Stimulated activated CD4-positive, alpha-beta T cell treated with anti-CD3 and anti-CD28 coated beads, Interleukin-15, amount 100 ng/mL, for 1 hour (primary cell): ENCODE data around the gene SLC38A4.

Experiments used
- DNase-seq, 2 donors: peaks; one replicate each; pipeline ENCODE4 v3.0.0-alpha.2; 2020; ENCODE audit warnings: low read depth in 1 of 2, low spot score in 1 of 2

Gene SLC38A4

GRCh38 chr12:46814143-46814542 lies 11.7 kb downstream of the SLC38A4 start:
- no peak for DNase-seq

- no peak for DNase-seq
Measured at GRCh38 chr12:46811185-46811584, 14.6 kb downstream of the SLC38A4 start.

- DNase-seq = no peak
Measured at GRCh38 chr12:46808955-46809697, 16.7 kb downstream of the SLC38A4 start.

DNA sequence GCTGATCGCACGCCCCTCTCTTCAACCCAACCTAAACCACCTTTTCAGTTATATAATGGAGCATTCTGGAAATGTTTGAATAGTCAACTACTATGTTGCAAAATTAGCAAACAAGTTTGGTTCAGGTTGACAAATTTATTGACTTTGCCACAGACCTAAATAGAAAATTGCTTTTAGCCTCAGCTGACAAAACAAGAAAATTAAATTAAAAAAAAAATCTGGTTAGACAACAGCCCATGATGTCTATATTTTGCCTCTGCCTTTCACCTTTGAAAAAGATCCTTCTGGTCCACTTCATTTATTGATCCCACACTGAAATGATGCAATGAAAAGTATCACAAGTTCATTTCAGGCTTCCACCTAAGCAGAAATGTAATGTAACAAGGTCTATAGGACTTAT lies 17.5 kb downstream of the SLC38A4 start:
- no peak for DNase-seq

- DNase-seq = no peak
Measured at GRCh38 chr12:46804054-46804453, 21.7 kb downstream of the SLC38A4 start.

GRCh38 chr12:46803517-46803916 lies 22.3 kb downstream of the SLC38A4 start:
- no peak for DNase-seq

DNA sequence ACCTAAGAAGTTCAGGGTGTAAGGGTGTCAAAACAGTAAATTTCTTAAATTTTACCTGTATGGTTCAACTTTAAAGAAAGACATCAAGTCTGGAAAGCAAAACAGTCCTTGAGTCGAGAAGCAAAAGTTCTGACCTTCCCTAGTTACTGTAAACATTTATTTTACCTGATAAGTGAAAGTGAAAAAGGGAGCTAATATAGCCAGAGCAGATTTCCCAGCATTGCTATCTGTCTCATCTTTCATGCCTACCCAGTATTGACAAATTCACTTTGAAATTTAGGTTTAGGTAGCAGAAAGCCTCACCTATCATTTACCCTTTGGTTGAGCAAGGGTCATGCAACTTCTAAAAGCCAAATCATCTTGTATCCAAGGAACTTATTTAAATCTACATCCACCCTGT lies 24.5 kb downstream of the SLC38A4 start:
- DNase-seq = no peak

- DNase-seq = no peak
Measured at GRCh38 chr12:46800160-46800559, 25.6 kb downstream of the SLC38A4 start.

DNA sequence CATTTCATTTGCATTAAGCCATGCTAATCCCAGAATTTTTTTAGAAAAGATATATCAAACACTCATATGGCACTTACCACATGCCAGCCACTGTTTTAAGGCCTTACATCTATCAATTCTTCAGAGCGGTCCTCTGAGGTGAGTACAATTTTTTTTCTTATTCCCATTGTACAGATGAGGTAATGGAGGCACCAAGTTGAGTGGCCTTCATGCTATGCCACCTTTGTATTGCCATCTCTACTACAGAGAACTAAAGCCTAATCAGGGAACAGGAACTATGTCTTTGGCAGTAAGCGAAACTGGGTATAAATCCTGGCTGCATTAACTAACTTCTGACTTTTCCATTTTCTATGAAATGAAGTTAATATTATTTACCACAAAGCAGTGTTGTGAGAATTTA lies 27.1 kb downstream of the SLC38A4 start:
- DNase-seq = no peak

DNA sequence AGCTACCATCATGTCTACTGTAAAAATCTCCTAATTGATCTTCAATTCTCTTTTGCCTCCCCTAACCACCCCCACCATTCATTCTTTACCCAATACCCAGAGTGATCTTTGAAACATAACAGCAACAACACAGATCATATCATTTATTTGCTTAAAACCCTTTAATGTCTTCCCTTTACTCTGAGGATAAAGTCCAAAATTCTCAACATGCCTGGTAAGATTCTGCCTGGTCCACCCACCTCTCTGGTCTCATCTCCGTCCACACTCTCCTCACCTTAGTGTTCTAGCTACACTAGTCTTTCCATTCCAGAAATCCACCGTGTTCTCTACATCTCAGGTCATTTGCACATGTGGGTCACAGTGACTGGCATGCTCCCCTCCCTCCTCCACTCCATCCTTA lies 27.7 kb downstream of the SLC38A4 start:
- DNase-seq = no peak

- no peak for DNase-seq
Measured at GRCh38 chr12:46795988-46796387, 29.8 kb downstream of the SLC38A4 start.

DNA sequence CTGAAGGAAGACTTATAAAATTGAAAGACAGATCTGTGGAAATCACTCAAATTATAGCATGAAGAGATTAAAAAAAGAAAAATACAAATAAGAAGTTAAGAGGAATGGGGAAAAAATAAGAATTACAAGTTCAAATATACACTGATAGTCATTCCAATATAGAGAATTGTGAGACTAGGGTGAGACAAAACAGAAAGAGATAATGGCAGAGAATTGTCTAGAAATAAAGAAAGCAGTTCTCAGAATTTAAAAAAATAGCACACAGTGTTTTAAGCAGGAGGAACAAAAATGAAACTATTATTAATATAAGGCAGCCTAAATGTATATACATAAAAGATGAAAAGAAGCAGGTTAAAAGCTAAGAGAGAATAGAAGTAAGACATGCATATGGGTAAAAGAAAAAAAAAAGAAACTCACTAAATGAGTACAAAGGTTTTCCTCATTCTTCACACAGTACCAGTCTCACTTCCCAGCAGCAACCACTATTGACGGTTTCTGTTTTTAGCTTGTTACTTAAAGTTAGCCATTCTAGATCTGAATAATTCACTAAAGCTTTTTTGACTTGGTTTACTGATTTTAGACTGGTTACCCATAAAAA lies 31.1 kb downstream of the SLC38A4 start:
- DNase-seq = no peak

DNA sequence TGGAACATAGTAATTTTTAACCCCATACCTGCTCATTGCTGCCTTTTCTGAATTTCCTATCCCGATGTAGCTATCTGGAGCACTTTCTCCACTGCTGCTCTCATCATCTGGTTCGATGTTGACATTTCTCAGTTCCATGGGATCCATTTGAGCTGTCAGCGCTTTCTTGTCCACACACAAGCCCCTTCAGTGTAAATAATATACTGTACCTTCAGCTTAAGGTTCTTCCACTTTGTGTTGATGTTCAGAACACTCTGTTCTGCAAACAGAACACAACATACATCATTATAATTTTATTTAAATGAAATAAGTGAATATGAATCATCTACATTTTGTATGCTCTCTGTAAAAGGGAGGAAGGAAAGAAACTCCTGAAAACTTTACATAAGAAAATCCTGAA lies 32.9 kb downstream of the SLC38A4 start:
- no peak for DNase-seq

DNA sequence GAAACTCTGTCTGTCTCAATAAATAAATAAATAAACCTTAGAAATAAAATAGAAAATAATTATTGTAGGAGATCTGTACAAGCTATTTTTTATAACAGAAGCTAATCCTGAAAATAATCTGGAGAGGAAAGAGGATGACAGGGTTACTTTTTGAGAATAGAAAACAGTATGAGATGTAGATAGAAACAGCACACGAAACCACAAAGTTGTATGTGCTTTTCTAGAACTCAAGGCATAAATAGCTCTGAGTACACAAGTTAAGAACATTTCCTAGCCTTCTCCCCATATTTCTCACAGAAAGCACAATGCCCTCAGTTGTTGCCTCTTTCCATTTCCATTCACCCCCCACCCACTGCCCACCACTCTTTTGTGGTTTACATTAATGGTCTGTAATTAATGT lies 35.7 kb downstream of the SLC38A4 start:
- no peak for DNase-seq

GRCh38 chr12:46788072-46788887 lies 37.5 kb downstream of the SLC38A4 start:
- no peak for DNase-seq

DNA sequence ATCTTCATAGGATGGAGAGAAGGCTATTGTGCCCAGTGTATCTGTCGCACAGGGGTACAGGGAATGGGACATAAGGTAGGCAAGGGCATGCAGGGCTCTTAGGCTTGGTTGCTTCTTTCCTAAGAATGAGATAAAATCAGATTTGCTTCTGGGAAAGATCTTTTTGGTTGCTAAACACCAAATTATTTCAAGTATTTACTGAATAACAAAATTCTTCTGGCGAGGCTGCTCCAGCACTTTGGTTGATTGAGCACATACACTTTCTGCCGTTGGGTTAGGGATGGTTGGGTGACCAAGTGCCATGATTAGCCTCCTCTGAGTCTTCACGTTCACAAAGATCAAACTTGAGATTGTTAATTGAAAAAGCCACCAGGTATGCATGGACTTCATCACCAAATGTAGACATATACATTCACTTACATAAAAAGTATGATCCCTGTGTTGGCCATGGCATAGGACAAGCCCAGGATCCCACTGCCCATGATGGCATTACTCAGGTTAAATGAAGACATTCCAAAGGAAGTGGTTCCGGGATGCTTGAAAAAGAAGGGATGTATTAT lies 38.2 kb downstream of the SLC38A4 start:
- DNase-seq = no peak

GRCh38 chr12:46786774-46787173 lies 39.0 kb downstream of the SLC38A4 start:
- DNase-seq = no peak

DNA sequence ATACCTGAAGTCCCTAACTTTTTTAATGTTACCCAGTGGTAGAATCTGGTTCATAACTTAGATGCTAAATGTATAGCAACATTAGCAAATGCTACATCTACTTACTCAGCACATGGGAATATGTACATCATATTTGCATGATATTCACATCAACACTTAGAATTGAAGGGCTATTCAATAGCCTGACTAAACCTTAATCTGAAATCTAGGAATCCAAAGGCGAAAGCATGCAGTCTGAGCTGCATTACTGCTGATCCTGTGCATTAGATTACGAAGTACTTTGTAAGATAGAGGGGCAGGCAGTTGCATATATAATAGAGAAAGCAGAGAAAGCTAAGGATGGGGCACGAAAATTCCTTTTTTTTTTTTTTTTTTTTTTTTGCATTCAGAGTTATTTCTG lies 40.4 kb downstream of the SLC38A4 start:
- no peak for DNase-seq

DNA sequence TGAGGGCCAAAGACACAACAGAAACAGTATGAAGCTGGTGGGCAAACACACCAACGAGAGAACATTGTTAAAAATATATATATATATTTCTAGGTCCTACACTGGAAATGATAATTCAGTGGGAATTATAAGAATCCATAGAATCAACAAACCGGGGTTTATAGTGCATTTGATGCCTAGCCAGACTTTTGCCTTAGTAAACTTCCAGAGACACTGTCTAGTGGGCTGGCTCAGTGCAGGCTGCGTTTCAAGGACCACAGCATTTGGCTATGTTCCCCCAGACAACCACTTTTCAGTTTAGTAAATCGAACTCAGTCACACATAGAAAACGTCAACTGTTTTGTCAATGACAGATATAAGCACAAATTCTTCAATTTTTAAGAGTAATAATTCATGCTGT lies 41.9 kb downstream of the SLC38A4 start:
- no peak for DNase-seq

GRCh38 chr12:46779879-46780278 lies 45.9 kb downstream of the SLC38A4 start:
- no peak for DNase-seq

DNA sequence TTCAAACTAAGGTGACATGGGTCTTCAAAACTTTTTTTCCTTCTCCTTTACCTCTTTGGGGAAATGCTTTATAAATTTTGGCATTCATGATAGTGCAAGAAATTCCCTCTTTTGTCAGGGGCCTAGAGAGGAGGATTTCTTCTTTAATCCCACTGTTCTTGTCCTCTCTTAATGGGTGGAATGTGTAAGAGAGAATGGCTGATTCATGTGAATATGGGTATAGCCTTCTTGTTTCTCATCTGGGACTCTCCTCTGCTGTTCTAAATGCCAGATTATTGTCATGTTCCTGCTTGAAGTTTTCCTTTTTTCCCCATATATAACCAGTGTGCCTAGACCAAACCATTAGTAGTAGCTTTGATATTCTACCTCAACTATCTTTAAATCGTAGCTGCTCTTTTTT lies 46.7 kb downstream of the SLC38A4 start:
- DNase-seq = no peak

DNA sequence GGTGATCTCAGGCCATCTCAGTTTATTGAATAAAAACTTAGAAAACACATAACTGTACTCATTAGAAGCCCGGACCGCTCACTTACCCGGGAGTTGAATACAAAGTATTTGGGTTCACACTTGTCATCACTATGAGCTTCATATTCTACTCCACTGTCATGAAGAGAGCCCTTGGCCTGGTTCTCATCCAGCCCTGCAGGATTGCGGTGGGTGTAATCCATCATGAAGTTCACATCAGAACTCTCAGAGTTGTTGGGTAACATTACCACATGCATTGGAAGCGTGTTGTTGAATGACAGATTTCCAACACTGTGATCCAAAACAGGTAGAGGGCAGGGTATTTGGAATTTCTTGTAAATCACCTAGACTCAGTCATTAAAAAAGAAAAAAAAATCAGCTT lies 47.4 kb downstream of the SLC38A4 start:
- no peak for DNase-seq
